ENCODE results near the gene ZNF629. TPM values are rescaled to one million over a fixed set of nuclear protein-coding genes. Genes with fewer than 3 reads are reported as not detected.

The ZNF629 gene
- total and polyA plus RNA-seq, 8 donors: 4.5 to 8.6 (median 6.0) TPM

GRCh38 chr16:30740364-30741251, 46.4 kb downstream of the ZNF629 start:
- H3K27me3 ChIP-seq: no peaks in the 10 kb centered on the region
- WGBS, 2 donors: 14 to 17% methylated on average over 8 of the region's 8 CpGs
- no peaks in the 10 kb centered on the region for H3K9me3 ChIP-seq
- H3K27ac ChIP-seq: peak overlapping the region; percentile 57 to 91 (median 72)
- peak overlapping the region in 1 of 4 donors; percentile 28 for H3K4me3 ChIP-seq
- ATAC-seq (peak; percentile 89 to 91 (median 91)), FAIRE-seq (no peak), DNase-seq (peak; percentile 83 to 94 (median 91))
- peaks cover 12 to 25% (median 16%) of the 10 kb centered on the region in 3 donors for H3K4me1 ChIP-seq
- TF ChIP-seq CTCF (IDR thresholded peaks at IDR 0.05): no peak
- intact Hi-C loops (cut with DNase I): no loop called here
- peaks cover 9 to 38% (median 30%) of the 10 kb centered on the region in 3 donors for H3K36me3 ChIP-seq

GRCh38 chr16:30738984-30739951, 47.7 kb downstream of the ZNF629 start:
- ATAC-seq: no peak
- 89 to 90% methylated on average over 37 of the region's 37 CpGs for WGBS, 2 donors
- Histone ChIP-seq H3K27me3 (no peaks in the 10 kb centered on the region), H3K9me3 (no peaks in the 10 kb centered on the region), H3K4me3 (no peak overlapping the region), H3K4me1 (peaks cover 12 to 25% (median 16%) of the 10 kb centered on the region in 3 donors), H3K36me3 (peaks cover 9 to 48% (median 34%) of the 10 kb centered on the region in 3 donors), H3K27ac (peak overlapping the region in 2 of 4 donors; percentile 82 to 91)
- peak in 2 of 6 donors; percentile 59 to 81 for DNase-seq
- FAIRE-seq: no peak
- no peak for TF ChIP-seq CTCF (IDR thresholded peaks at IDR 0.05)
- intact Hi-C loops (cut with DNase I): no loop called here

GRCh38 chr16:30737794-30738648, 49.0 kb downstream of the ZNF629 start:
- Histone ChIP-seq H3K27me3 (no peaks in the 10 kb centered on the region), H3K9me3 (no peaks in the 10 kb centered on the region), H3K27ac (no peak overlapping the region), H3K36me3 (peaks cover 9 to 60% (median 38%) of the 10 kb centered on the region in 3 donors), H3K4me3 (no peak overlapping the region), H3K4me1 (peaks cover 12 to 25% (median 16%) of the 10 kb centered on the region in 3 donors)
- TF ChIP-seq CTCF (IDR thresholded peaks at IDR 0.05): no peak
- 95 to 96% methylated on average over 25 of the region's 25 CpGs for WGBS, 2 donors
- no peak for ATAC-seq
- no peak for FAIRE-seq
- DNase-seq: peak in 1 of 6 donors; percentile 54
- intact Hi-C loops (cut with DNase I): no loop called here

GRCh38 chr16:30736995-30737793, 49.8 kb downstream of the ZNF629 start:
- H3K9me3 ChIP-seq: no peaks in the 10 kb centered on the region
- TF ChIP-seq CTCF (IDR thresholded peaks at IDR 0.05): no peak
- 95 to 96% methylated on average over 14 to 17 of the region's 17 CpGs for WGBS, 2 donors
- H3K27me3 ChIP-seq: no peaks in the 10 kb centered on the region
- ATAC-seq: no peak
- DNase-seq: no peak
- peaks cover 12 to 24% (median 16%) of the 10 kb centered on the region in 3 donors for H3K4me1 ChIP-seq
- H3K36me3 ChIP-seq: peaks cover 9 to 68% (median 40%) of the 10 kb centered on the region in 3 donors
- intact Hi-C loops (cut with DNase I): no loop called here
- H3K27ac ChIP-seq: no peak overlapping the region
- no peak overlapping the region for H3K4me3 ChIP-seq
- FAIRE-seq: no peak

All from pancreas (tissue), 10 donors.